Ramos (cell line): Measurements from ENCODE around the gene DDI2.
"Not testable (repeated sequence)": the region's sequence is repeated elsewhere in the genome, so short reads cannot be mapped to it uniquely, and the experiment has no call there.

Source experiments
- in situ Hi-C: fragments of 300-500 bp; cut with MboI; formaldehyde crosslinking; loops from one replicate; pipeline ENCODE4 v1.14.3; 2022; ENCODE audit warnings: low sequenced_read_pairs; ENCODE audit not compliant: unreplicated experiment

DDI2 gene

DNA sequence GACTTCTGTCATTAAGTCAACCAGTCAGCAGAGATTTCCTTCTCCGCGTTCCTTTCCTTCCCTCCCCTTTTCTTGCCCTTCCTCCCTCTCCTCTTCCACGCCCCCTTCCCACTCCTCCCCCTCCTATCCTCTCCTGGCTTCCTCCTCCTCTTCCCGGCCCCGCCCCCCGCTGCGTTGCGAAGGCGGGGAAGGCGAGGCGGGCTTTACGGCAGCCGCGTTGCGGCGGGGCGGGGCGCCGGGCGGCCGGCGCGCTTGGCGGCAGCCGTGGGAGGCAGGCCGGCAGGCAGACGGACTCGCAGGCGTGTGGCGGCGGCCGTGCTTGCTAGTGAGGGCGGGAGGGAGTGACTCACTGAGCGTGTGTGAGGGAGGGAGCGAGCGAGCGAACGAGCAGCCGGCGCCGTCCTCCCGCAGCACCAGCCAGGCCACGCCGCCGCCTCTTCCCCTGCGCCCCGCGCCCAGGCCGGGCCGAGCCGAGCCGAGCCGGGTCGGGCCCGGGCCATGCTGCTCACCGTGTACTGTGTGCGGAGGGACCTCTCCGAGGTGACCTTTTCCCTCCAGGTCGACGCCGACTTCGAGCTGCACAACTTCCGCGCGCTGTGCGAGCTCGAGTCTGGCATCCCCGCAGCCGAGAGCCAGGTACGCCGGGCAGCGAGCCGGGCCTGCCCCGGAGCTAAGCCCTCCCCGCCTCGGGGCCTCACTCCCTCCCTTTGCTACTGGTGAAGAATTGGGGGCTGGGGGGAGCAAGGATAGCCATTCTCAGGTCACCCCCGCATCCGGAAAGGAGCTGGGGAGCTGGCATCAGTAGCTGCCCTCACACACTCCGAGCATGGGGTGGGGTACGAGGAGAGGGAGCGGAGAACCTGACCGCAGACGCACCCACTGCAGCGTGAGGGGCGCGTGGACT is at the start of gene DDI2:
TSS of gene DDI2 (plus strand) at position 286 of the 904 bp plus-strand sequence. CDS start at position 499, 213 bp downstream.
- in situ Hi-C loops: no loop called here

DNA sequence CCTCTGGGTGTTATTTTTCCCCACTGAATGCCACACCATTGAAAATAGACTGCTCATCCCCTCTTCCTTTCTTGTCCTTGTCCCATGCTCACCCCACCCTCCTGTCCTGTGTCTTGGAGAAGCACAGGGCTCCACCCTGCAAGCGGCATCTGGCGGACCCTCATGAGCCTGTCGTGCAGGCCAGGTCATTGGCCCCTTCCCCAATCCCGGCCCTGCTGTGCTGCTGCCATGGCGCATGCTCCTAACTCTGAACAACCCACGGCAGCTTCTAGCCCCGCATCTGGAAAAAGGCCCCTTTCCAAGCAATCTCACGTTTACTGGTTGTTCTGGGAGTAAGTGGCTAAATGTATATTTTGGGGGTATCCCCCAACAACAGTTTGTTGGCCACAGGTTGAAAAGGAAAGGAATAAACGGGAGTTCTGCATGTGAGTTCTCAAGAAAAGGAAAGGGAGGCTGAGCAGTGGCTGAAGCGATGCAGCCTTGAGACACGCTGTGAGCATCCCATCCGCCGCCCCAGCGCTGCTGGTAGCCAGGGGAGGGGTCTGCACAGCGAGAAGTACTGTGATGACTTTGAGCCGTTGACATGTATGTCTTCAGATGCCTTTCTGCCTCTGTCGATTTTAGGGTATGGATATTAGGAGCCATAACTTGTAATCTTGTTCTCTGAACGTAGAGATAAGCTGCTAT is 48.7 kb upstream of the DDI2 start:
- in situ Hi-C loops: no loop called here

DNA sequence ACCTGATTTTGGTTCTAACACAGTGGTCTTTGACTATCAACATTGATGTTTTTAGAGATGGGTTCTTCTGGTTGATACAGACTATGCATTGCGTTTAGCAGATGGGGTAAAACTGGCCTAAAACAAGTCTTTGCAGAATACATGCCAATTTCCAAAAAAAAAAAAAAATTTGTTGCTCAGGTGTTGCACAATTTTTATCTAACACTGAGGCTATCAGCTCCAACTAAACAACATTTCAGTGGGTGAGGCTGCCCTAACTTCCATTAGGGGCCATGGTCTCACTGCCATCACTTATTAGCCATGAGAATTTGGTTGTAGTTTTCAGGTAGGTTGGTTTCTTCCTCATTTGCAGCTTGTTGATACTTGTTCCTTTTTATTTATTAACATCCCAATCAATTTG is 46.4 kb upstream of the DDI2 start:
- in situ Hi-C loops: no loop called here

GRCh38 chr1:15571266-15571665 is 46.0 kb upstream of the DDI2 start:
- in situ Hi-C loops: no loop called here

DNA sequence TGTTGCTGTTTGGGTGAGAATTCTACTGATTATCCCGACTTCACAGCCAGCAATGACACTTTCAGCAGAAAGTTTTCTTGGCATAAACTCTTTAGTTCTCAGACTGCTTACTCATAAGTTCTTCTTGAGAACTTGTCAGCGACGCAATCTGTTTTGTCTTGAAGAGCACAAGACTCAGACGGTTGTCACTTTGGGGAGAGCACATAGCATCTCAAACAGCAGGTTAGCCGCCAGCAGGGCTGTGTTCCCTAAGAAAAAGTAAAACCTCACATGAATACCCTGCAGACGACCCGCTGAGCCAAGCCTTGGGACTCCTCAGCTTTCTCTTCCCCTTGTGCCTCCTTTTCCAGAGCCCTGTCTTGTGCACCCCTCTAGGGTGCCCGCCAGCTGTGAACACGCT is 43.8 kb upstream of the DDI2 start:
- in situ Hi-C loops: no loop called here

- in situ Hi-C loops: no loop called here
Observed at GRCh38 chr1:15574741-15575140, 42.5 kb upstream of the DDI2 start.

GRCh38 chr1:15575549-15576150 is 41.6 kb upstream of the DDI2 start:
- in situ Hi-C loops: no loop called here

DNA sequence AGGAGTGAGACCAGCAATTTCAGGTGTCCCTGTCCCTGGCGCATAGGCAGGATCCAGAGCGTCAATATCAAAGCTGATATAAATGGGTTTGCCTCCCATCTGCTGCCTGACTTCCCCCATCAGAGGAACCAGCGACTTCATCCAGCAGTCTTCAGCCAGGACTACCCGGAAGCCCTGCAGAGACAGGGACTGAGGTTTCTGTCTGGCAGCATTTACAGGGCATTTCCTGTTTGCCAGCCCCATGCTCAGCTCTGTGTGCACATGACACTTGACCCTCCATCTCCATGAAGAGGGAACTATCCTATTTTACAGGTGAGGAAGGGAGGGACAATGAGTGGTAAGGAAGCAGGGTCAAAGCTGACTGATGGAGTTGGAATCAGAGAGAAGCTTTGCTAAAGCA is 39.6 kb upstream of the DDI2 start:
- in situ Hi-C loops: no loop called here

- in situ Hi-C loops: no loop called here
Observed at GRCh38 chr1:15578921-15579682, 38.2 kb upstream of the DDI2 start.

GRCh38 chr1:15579683-15580047 is 37.6 kb upstream of the DDI2 start:
- in situ Hi-C loops: no loop called here

DNA sequence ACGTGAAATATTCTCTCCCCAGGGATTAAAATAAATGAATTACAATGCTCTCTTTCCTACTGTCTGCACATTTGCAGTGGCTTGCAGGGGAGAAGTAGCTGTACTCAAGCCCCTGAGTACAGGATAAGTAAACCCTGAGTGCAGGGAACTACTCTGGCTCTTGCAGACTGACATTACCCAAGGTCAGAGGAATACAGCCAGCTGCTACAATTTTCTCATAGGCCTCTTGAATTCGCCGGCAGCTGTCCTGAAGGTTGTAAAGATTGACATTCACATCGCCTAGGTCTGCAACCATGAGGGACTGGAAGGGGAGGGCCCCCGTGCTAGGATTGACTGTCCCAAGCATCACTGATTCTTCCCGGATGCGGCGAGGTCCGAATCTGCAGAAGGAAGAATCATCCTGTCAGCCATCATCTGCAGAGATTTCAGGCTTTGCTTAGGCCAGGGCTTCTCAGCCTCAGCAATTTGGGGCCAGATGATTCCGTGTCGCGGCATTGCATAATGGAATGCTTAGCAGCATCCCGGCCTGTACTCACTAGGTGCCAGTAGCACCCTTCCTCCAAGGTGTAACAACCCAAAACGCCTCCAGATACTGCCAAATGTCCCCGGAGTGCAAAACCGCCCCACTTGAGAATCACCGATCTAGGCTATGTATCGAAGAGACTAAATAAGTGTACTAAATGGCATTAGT is 34.1 kb upstream of the DDI2 start:
- in situ Hi-C loops: no loop called here

GRCh38 chr1:15584489-15585363 is 32.5 kb upstream of the DDI2 start, which contains the start of gene AGMAT:
AGMAT (minus strand) TSS chr1:15585051; CDS start chr1:15584967, 84 bp downstream.
- in situ Hi-C loops: no loop called here

DNA sequence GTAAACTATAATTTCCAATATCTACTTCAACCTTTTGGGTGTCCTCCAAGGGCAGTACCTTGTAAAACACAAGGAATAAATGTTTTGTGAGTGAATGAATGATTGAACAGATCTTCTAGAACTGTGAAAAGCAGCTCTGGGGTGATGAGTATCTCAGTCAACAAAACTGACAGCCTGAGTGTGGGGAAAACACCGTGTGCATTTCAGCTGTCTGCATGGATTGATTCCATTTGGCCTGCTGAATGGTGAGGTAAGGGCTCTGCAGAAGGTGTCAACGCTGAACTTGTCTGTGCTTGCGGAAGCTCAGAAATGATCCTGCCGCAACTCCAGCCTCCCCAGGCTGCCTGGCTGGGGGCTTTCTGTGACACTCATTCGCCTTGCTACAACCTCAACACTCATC is 25.0 kb upstream of the DDI2 start:
- in situ Hi-C loops: no loop called here

- in situ Hi-C loops: no loop called here
Observed at GRCh38 chr1:15595809-15596617, 21.2 kb upstream of the DDI2 start.

GRCh38 chr1:15598436-15598835 is 18.8 kb upstream of the DDI2 start:
- in situ Hi-C loops: no loop called here

GRCh38 chr1:15603050-15603965 is 13.9 kb upstream of the DDI2 start:
- in situ Hi-C loops: no loop called here

DNA sequence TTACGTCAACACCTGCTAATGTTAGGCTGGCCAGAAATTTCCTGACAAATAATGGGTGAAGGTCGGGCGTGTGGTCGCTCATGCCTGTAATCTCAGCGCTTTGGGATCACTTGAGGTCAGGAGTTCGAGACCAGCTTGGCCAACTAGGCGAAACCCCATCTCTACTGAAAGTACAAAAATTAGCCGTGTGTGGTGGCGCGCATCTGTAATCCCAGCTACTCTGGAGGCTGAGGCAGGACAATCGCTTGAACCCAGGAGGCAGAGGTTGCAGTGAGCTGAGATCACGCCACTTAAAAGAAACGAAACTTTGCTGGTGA is 13.3 kb upstream of the DDI2 start:
- in situ Hi-C loops: not testable (repeated sequence)
